Transverse colon (tissue), 4 donors: ENCODE measurements around the gene FILIP1L.

ENCODE experiments used
- CTCF ChIP-seq, 5 experiments: fragments of 200-600 bp in 3 of 5; fragments of 450-650 bp in 2 of 5; sonication (generic) in 3 of 5; IDR thresholded peaks; 1 replicate in 2 of 5; 2 replicates in 3 of 5; pipeline ENCODE4 v1.5.1; 2016 to 2017; ENCODE audit warnings: antibody characterized with exemption in 5 of 5, inconsistent platforms in 3 of 5, mild to moderate bottlenecking in 2 of 5, moderate library complexity in 1 of 5
- EP300 ChIP-seq: sonication (generic); formaldehyde crosslinking; IDR thresholded peaks from one replicate; pipeline ENCODE4 v1.6.1; 2017; ENCODE audit warnings: antibody characterized with exemption, low read depth
- POLR2AphosphoS5 ChIP-seq, 3 donors: sonication (generic); formaldehyde crosslinking; IDR thresholded peaks; one replicate each; pipeline ENCODE4 v1.6.1; 2016; ENCODE audit warnings: antibody characterized with exemption in 3 of 3

- TF ChIP-seq CTCF (IDR thresholded peaks at IDR 0.05) (no peak), POLR2AphosphoS5 (IDR thresholded peaks at IDR 0.05) (no peak), EP300 (no peak)
Measured at GRCh38 chr3:100111728-100112127, 2.6 kb downstream of the FILIP1L start.
